Measurements from ENCODE around the gene CNDP1.
A peak's percentile ranks its signal among the peaks of the same experiment; 100 is the strongest.
"Not testable (repeated sequence)": the region's sequence is repeated elsewhere in the genome, so short reads cannot be mapped to it uniquely, and the experiment has no call there.

The CNDP1 gene, protein sequence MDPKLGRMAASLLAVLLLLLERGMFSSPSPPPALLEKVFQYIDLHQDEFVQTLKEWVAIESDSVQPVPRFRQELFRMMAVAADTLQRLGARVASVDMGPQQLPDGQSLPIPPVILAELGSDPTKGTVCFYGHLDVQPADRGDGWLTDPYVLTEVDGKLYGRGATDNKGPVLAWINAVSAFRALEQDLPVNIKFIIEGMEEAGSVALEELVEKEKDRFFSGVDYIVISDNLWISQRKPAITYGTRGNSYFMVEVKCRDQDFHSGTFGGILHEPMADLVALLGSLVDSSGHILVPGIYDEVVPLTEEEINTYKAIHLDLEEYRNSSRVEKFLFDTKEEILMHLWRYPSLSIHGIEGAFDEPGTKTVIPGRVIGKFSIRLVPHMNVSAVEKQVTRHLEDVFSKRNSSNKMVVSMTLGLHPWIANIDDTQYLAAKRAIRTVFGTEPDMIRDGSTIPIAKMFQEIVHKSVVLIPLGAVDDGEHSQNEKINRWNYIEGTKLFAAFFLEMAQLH

DNA sequence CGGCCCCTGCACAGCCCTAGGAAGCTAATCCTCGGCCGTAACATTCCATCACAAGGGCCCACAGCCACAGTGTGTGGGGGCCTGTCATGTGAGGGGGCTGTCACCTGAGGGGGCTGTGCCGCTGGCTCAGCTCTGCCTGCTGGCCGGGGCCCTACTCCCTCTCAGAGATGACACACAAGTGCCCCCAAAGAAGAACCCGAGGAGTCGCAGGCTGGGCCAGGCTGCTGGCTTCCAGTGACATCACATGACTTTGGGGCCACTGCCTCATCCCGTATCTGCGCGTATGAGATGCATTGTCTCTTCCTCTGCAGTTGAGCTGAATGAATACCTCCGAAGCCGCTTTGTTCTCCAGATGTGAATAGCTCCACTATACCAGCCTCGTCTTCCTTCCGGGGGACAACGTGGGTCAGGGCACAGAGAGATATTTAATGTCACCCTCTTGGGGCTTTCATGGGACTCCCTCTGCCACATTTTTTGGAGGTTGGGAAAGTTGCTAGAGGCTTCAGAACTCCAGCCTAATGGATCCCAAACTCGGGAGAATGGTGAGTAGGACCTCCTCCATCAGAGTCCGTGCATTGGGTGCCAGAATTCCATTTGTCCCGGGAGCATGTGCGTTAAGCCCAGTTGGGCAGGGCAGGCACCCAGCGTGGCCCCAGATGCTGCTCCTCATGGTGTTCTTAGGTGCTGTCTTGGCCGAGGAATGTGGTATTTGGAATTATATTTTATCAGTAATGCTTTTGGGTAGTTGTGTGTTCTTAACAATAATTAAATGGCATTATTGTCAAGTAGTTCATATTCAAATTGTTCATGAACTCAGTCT, at the start of gene CNDP1:
TSS of gene CNDP1 (plus strand) at position 351 of the 820 bp plus-strand sequence. CDS start at position 519, 168 bp downstream.
- no peak for DNase-seq

DNA sequence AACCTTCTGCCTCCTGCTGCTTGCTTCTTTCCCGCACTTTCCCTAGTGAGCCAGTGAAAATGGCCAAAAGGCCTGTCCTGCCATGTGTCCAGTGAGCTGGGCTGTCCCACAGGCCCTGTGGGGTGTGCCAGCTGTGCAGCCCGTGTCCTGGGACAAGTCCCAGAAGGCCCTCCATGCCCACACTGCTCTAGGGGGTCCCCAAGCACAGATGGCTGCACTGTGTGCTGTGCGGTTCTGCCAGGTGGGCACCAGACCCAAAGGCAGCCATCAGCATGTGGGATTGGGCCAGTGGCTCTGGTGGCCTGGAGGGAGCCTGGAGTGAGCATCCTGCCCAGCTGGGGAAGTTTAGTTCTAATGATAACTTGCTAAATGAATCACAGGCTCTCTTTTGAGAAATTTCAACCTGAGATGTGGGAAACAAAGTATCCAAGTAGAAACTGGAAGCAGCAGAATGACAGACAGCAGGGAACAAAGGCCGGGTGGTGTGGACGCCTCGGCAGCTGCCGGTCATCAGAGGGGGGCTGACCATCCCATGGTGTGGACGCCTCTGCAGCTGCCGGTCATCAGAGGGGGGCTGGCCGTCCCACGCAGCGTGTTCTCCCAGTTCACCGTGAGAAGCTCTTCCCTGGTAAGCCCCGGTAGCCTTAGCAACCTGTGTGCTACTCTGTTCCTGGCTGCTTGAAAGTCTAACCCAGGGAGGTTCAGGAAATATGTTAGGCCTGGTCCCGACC, 48.0 kb upstream of the CNDP1 start:
- DNase-seq = no peak

DNA sequence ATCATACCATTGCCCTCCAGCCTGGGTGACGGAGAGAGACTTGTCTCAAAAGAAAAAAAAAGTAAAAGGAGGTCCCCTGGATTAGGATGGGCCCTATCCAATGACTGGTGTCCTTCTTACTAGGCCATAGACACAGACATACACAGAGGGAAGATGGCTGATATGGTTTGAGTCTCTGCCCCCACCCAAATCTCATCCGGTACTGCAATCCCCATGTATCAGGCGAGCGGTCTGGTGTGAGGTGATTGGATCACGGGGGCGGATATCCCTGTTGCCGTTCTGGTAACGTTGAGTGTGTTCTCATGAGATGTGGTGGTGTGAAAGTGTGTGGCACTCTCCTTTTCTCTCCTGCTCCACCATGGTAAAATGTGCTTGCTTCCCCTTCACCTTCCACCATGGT, 45.9 kb upstream of the CNDP1 start:
- no peak for DNase-seq

DNA sequence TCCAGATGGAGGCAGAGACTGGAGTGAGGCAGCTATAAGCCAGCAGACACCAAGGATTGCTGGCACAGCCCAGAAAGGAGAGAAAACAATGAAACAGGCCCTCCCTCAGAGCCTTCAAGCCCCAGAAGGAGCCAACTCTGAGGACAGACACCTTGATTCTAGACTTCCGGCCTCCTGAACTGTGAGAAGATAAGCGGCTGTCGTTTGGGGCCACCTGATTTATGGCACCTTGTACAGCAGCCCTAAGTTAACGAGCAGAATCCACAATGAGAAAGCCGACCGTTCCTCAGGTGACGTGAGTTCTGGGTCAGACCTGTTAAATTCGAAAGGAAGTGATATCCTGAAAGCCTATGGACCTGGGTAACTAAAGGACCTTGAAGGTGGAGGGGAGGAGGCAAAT, 45.4 kb upstream of the CNDP1 start:
- DNase-seq = no peak

DNA sequence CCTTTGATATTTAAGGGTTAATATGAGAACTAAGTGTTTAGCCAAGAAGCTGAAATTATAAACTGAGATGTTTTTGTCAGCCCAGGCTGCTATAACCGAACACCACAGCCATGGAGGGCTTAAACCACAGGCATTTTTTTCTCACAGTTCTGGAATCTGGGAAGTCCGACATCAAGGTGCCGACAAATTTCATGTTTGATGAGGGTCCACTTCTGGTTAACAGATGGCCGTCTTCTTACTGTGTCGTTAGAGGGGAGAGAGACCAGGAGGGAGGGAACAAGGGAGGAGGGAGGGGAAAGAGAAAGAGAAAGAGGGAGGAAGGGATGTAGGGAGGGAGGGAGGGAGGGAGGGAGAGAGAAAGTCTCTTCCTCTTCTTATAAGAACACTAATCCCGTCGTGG, 44.6 kb upstream of the CNDP1 start:
- no peak for DNase-seq

DNA sequence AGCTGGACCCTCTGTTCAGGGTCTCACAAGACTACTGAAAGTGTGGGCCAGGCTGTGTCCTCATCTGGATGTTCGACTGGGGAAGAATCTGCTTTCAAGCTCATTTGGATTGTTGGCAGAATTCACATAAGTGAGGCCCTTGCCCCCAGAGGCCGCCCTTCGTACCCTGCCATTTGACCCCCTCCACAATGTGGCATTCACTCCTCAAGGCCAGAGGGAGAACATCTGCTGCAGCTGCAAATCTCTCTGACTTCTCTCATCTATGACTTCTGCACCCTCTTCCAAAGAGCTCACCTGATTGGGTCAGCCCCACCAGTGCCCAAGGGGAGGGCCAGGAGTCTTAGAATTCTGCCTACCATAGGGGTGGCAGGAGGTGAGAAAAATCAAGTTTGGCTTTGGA, 42.0 kb upstream of the CNDP1 start:
- no peak for DNase-seq

DNA sequence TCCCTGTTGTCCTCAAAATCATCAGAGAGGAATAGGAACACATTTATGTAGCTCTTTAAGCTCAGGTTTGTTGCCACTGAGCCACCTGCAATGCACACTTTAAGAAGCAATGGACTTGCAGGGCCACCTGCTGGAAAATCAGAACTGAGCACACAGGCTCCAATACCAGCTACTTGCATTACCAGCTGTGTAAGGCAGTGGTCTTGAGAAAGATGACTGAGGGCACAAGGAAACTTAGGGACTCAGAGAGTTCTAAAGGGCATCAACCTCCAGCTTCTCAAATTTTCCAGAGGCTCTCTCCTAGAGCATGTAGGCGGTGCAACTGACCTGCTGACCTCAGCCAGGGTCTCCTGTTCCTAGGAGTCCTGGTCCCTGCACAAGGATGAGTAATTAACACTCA, 40.6 kb upstream of the CNDP1 start:
- DNase-seq = peak; percentile 75

DNA sequence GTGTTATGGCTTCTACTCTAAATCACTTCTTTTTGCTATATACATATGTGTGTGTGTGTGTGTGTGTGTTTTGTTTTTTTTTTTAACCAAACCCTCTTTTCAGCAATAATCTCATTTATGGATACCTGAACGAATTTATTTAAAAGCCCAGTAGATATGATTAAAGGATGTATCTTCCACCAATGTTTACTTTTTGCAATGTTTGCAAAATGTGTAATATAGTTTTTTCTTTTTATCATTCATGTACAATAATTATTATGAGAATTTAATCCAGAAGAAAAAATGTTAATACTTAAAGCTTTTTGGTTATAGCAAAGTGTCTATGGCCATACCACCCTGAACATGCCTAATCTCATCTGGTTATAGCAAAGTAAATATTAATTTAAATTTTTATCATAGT, 39.8 kb upstream of the CNDP1 start:
- no peak for DNase-seq

DNA sequence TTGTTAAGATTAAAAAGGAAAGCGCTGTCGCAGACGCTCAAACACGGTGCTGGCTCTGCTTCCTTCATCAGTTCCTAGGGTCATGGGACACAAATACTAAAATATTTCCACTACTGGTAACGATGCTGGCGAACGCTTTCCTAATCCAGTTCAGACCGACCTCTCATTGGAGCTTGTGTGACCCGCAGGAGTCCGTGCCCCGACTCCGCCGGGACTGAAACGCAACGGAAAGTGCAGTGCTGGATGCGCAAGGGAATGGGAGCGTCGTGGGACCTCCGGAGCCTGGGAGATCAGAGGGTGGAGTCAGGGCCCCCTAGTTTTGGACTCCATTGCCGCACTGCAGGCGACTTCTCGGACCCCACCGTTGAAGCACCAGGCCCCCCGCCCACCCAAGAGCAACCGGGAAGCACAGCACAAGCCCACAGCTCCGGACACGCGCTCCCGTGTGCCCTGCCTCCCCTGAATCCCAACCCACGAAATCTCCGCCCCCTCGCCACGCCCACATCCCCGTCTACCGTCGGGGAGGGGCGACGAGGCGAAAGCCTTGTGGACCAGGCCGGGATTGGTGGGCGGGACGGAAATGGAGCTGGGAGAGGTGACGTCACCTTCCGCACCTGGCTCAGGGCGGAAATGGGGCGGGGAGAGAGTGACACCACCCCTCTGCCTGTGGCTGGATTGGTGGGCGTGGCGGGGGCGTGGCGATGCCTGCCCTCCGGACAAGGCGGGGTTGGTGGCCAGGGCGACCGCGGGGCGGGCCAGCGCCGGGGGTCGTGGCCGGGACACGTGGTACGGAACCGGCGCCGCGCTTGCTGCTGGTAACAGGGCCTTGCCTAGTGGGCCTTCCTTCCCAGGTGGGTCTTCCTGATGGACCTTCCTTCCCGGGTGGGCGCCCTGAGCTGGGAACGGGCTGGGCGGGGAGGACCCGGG, 38.5 kb upstream of the CNDP1 start, which contains the start of gene CNDP2:
TSS of gene CNDP2 (plus strand) at position 783 of the 927 bp plus-strand sequence. CDS start 3,611 bp downstream, outside the sequence.
- DNase-seq = peak; percentile 98

DNA sequence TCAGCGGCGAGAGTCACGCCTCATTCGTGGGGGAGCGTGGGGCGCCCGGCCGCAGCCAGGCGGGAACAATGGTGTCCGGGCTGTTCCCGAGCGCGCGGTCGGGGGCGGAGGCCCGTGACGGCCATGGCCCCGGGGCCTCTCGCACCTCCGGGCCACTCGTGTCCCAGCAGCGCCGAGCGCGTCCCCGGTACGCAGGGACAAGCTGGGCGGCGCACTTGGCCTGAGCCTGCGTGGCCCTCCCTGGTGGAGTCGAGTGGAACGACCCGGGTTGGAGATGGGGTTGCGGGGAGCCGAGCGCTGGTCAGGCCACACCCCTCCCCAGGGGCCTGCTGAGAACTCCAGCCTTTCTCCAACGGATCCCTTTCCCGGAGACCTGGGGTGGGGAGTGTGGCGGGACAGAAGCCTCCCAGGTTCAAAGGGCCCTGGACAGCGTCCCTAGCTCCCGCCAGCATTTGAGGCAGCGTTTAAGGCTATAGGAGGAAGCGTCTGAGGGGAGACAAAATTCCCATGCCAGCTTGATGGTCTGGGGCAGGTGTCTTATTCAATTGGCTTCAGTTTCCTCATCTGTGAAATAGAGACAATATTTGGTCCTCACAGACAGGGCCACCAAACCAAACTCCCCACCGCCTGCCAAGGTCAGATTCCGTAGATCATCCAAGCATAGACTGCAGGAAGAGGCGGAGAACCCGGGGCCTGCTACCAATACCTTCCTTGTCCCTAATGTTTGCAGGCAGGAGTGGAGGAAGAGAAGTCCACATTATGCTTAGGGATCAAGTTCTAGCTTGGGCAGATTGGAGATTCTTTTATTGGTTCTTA, 37.6 kb upstream of the CNDP1 start:
- peak; percentile 48 for DNase-seq

DNA sequence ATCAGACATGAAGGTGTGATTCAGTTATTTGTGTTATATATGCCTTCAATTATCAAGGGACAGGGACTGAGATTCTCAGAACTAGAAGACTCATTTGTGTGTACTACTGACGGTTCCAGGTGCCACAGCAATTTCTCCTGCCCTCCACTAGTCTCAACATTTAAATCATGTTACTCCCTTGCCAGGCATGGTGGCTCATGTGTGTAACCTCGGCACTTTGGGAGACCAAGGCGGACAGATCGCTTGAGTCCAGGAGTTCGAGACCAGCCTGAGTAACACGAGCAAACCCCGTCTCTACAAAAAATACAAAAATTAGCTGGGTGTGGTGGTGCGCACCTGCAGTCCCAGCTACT, 37.0 kb upstream of the CNDP1 start:
- no peak for DNase-seq

DNA sequence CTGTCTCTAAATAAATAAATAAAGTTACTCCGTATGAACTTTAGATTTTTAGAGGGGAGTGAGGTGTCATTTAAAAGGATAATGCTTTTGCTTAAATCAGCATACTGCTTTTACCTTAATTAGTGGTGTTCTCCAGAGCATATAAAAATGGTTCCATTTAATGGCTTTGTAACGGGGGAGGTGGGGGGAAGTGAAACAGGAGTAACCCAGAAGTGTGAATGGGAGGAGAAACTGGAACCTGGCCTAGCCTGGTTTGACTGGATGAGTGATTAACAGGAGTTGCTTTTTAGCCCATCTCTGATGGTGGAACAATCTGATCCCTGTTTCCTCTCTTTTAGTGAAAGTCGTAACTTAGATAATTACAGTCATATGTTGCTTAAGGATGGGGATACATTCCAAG, 36.5 kb upstream of the CNDP1 start:
- no peak for DNase-seq

DNA sequence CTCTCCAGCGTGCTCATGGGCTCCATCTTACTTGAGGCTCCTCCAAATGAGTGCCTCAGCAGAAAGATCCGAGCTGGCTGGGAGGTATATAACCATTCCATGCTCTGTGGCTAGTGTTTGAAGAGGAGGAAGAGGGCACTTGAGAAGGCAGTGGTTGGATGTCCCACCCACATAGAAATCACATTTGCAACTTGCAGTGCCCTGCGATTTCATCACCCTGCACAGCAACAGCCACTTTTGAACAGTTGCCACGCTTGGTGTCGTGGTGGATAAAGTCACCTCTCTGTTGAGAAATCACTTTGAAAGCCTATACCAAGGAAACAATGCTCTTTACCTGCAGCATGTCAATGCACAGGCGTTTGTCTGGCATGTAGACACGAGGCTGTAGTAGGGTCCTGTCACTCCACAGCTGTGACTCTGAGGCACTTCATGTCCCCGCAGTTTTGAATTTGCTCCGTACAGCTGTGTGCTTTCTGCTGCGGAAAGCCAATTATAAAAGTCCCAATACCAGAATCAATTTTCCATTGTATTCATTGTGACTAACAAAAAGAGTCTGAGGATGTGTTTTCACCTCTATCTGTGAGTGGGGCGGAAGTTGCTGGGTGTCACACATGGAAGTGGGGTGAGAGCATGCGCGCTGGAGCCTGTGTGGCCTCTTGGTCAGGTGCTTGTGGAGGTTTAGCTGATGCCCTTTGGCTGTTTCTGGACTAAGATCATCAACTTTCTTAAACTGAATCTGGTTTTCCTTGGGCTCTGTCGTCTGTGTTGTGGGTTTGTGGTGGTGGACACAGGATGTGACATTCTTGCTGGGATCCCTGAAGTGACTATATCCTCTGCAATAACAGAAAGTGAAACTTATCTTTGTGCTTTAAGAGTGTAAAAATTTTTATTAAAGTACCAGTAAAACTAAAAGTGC, 35.3 kb upstream of the CNDP1 start:
- DNase-seq = peak; percentile 79

DNA sequence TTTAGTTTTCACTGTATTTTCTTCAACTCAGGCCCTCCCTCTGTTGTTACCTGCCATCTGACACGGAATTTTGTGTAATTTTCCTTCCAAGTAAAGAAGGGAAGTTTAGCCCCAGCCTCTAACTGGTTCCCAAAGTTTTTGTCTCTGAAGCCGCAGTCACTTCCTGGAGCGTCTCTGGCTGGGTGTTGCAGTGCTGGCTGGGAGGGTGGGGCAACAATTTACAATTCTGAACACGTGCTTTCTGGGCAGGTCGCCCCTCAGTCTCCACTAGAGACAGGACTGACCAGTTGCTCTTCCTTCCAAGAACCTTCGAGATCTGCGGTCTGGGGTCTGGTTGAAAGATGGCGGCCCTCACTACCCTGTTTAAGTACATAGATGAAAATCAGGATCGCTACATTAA, 34.7 kb upstream of the CNDP1 start:
- DNase-seq = peak; percentile 80

DNA sequence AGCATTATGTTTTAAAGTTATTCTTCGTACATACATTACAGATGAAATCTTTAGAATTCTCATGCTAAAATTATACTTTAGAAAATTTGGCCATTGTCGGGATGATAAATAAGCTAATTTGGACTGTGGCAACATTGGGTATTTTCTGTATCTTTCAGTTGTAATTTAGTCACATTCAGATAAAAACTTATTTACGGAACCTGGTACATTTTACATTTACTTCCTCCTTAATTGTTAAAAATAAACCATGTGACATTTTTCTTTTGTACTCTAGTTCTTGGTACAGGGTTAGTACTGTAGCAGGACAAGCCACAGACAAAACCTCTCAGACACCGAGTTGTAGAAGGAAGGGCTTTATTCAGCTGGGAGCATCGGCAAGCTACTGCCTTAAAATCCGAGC, 33.9 kb upstream of the CNDP1 start:
- no peak for DNase-seq

DNA sequence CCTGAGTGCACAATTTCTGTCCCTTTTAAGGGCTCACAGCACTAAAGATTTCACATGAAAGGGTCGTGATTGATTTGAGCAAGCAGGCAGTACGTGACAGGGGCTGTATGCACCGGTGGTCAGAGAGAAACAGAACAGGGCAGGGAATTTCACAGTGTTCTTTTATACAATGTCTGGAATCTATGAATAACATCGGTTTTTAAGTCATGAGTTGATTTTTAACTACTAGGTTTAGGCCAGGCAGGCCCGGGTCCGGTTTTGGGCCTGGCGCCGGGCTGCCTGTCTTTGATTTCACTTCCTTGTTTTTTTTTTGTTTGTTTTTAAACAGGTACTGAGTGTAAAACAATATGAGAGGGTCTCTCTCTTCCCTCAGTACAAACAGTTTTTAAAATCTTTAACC, 33.5 kb upstream of the CNDP1 start:
- DNase-seq = not testable (repeated sequence)

DNA sequence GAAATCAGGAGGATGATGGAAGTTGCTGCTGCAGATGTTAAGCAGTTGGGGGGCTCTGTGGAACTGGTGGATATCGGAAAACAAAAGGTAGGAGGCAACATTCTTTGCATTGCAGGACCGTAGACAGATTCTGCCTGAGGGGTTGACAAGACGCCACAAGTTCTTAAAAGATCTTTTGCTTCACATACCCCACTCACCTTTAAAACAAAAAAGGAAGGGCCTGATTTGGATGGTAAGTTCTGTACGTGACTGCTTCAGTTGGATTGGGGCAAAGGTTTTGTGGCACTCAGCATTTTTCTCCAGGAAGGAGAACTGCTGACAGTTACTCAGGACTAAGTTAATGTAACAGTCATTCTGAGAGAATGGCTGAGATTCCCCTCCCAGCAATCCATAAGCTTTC, 32.9 kb upstream of the CNDP1 start:
- DNase-seq = no peak

DNA sequence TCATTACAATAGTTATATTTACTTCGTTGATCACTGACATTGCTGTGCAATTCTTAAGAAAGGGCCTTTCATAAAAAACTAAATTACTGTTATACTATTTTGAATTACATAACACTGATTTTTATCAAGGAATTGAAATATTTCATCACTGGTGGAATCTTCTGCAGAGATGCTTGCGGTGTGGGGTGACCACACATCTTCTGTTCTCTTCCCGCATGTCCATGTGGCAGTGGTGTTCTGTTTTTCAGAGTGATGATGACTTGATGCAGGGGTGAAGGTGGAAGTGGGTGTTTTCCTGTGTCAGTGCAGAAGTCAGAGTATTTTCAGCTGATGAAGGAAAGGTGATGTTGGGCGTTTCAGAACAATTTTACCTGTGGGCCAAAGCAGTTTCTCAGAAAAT, 31.2 kb upstream of the CNDP1 start:
- DNase-seq = no peak

DNA sequence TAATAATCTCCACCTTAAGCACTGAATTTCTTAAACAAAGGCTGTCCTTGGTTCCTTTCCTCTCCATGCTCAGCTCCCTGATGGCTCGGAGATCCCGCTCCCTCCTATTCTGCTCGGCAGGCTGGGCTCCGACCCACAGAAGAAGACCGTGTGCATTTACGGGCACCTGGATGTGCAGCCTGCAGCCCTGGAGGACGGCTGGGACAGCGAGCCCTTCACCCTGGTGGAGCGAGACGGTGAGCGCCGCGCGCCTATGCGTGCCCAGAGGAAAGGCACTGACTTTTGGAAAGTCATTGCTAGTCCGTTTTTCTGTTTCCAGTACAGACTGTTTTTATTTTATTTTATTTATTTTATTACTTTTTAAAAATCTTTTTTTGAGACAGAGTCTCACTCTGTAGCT, 28.5 kb upstream of the CNDP1 start:
- DNase-seq = no peak

DNA sequence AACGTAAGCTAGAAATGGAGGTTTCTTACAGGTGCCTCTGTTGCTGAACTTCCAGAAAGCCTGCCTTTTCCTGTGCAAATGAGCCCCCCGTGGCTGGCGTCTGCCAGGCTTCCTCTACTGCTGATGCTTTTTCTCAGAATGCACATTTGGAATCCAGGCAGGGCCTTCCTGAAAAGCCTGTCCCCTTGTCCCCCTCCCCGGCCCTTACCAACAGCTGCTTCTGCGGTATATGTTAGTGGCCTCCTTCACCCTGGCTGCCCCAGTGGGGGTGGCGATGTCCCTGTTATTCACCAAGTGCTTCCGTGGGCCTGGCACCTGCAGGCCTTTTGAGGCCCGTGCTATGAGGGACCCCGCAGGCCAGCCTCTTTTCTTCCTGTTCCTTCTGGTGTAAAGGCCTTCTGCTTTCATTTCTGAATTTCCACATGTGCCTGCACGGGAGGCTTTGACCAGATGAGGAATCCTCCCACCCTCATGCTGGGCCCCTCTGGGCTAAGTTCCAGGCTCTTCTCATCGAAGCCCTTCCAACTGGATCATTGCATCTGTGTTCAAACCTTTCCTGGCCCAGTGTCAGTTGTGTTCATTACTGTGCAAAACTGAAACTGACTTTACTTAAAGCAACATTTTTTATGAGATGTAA, 27.7 kb upstream of the CNDP1 start:
- DNase-seq = no peak

Data from CD4-positive, alpha-beta T cell treated with Interferon gamma for 1 hour (primary cell).